ENCODE data around the gene USP4.

GRCh38 chr3:49295489-49296058 is 44.3 kb downstream of the USP4 start:
- TF ChIP-seq POLR2AphosphoS5 (IDR thresholded peaks at IDR 0.05; ENCODE audit: borderline replicate concordance, low read depth, low read length) (no peak), EZH2 (IDR thresholded peaks at IDR 0.05) (no peak), FOXP2 (optimal IDR thresholded peaks at IDR 0.05; ENCODE audit: control extremely low read depth, extremely low read length, insufficient read depth) (no peak)

Data from SK-N-MC (cell line).